ENCODE measurements around the gene FGD4.
"Not testable (repeated sequence)": the region's sequence is repeated elsewhere in the genome, so short reads cannot be mapped to it uniquely, and the experiment has no call there.

FGD4 gene

DNA sequence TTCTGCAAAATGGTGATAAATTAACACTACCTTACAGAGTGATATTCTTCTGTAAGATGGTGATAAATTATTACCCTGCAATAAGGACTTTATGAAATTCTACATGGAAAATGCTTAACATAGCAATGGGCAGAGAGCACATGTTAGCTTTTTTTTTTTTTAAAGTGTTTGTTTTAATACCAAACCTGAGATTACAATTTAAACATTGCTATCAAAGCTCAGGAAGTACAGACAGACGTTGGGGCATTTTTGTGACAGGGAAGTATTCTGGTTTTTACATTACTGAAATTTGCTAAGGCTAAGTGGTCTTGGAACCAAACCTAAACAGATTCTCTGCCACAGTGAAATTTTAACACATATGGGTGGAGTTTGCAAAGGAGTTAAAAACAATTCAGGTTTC is 133.1 kb downstream of the FGD4 start:
- no peak for DNase-seq

DNA sequence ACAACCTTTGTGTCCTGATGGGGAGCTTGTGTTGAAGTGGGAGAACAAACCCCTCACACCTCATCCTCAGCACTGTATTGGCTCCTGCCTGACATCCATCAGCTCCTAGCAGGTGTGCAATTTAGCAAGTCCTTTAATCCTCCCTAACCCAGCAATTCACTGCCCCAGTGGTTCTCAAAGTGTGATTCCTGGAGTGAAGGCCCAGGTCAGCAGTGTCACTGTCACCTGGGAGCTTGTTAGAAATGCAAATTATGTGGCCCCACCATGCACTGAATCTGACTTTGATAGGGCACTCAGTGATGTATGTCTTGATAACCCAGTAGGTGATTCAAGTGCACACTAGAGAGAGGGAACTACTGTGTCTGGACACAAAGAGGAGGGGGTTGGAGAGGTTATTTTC is 133.6 kb downstream of the FGD4 start:
- DNase-seq = no peak

DNA sequence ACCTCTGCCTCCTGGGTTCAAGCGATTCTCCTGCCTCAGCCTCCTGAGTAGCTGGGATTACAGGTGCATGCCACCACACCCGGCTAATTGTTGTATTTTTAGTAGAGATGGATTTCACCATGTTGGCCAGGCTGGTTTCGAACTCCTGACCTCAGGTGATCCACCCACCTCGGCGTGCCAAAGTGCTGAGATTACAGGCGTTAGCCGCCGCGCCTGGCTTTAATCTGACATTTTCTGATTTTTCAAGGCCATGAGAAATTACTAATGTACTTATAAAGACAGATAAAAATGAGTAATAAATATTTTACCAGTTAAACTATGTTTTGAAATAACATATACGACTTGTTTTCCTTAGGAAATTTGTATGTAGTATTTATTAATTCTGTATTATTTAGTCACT is 134.1 kb downstream of the FGD4 start:
- not testable (repeated sequence) for DNase-seq

DNA sequence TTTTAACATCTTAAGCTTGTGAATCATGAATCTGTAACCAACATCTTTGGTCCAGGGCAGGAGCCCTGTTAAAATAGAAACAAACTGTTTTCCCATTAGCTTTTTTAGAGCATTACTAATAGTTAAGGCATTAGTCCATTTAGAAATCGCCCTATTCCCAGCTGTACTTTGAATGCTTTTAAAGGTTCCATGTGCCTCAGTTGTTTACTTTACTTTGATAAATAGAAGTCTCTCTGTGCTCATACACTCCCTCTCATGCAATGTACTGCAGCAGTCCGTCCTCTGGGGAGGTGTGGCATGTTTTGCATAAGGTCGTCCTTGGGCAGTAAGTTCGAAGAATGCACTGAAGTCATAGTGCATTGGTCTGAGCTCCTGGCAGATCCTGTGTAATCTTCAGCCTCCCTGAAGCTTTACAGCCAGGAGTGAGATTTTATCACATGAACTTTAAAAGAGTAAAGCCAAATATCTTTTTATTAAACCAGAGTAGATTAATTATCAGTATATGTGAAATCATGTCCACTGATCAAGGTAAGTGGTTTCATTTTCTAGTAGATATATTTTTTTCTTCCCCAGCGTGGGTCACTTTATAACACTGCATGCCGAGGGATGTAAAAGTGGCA is 134.7 kb downstream of the FGD4 start:
- DNase-seq = no peak

DNA sequence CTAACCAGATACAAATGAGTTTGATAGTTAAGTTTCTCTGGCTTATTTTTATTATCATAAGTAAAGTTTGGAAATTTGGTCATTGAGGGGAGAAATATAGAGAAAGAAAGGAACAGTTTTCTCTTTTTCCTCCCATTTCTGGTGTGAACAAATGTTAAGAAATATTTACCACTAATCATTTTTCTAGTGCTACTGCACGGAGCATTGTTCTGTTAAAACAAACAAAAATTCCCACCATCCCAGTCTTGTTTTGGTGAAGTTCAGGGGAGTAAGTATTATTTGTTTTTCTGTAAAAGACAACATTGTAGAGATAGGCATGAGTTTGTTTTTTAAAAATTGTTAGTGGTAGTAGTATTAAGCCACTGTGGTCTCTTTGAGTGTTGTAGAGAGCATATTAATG is 135.3 kb downstream of the FGD4 start:
- no peak for DNase-seq

DNA sequence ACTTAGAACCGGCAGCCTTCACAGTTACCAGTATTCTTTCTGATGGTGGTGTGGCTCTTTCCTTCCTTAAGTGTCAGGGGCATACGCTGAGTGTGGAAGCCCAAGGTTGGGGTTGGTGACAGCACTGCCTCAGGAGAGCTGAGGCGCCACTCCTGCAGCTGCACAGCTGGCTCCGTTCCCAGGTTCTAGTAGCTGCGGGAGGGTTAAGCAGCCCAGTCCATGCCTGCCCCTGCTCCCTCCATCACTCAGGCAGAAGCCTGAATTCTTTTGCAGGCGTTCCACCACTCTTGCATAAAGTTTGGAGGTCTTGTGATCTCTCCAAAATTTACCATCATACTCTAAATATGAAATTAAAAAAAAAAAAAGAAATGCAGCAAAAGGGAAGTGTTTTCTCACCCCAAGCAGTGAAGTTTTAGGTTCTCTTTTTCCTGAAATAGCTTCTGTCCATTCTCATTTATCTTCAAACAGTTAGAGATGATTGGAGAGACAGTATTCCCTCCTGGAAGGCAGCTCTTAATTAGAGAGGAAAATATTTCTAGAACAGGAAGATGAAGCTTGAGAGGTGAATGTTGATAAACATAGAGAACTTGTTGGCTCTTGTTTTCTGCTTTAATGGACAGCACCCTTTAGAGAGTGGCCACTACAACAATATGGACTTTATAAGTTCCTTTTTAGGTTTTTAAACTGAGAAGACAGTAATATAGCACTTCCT is 136.1 kb downstream of the FGD4 start:
- no peak for DNase-seq

DNA sequence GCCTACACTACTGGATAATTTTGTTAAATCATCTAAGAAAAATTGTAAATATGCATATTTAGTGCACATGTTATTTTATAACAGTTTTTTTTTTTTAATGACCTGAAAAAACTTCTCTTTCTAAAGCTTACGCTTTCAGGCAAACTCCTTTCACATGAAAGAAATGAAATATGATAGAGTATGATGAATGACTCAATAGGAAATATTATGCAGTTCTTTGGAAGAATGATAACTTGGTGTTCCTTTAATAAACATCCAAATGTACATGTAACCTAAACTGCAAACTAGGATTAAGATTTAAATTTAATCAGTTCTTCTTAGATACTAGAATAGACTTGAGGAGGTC is 136.6 kb downstream of the FGD4 start:
- no peak for DNase-seq

DNA sequence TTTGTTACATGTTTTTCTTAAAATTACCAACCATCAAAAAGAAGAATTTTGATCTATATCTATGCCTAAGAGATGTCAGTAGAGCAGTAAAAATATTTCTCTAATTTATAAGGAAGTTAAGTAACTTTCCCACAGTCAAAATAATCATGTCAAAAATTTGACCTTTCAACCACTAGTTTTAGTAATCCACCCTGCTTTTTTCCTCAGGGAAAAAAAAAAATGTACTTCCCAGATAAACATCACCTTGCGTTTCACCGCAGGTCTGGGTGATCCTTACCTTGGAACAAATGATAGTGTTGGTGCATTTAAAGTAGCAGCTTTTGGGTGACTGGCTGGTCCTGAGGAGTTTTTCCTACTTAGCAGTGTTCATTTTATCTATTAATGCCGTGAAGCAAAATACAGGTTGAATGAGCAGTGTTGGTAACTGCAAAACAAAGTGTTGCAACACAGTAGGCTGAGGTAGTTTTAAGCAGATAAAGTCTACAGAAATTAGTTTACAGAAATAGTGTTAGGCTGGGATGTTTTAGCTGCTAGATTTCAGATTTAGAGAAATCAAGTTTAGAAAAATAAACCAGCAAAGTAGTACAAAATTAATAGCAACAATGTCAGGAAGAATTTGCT is 142.5 kb downstream of the FGD4 start:
- DNase-seq = no peak

DNA sequence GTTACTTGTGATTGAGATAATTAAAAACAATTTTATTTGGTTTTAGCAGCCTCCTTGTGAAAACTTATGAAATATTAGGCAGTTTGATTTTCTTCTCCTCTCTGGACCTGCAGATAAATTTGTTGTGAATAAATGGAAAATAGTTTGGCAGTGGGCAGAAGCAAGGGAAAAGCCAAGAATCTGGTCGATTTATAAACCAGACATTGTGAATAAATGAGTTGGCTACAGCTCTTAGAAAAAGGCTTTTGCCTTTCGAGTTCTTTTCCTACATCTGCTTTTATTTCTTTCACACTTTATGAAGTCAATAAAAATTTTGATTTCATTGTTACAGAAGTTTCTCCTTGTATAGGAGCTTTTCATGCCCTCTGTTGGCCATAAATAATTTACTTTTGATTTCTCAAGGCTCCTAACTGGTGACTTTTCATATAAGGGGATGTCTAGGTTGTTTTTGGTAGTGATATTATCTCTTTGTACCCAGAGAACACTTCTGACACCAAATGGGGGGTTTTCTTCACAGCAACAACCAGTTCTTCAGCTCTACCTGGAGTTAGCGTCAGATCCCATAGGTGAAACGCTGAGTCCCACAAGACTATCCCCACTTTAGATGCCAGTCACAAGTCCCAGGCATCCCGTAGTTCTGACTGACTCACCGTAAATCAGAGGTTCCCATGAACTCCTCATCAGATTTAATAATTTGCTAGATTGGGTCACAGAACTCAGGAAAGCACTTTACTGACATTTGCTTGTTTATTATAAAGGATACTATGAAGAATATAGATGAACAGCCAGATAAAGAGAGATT is 143.3 kb downstream of the FGD4 start:
- DNase-seq = no peak

DNA sequence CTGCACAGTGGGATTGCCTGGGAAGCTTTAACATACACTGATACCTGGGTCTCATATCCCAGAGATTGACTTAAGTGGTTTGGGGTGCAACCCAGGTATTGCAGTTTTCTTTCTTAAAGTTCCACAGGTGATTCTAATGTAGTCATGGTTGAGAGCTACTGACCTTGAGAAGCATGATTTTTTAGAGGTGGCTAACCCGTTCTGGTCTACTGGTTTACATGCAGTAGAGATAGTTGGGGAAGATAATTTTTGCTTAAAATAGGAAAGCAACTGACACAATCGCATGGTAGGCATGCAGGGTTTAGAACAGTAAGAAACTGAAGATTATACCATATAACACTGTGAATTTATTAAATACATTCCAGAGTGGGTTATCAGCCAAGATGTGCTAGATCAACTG is 145.5 kb downstream of the FGD4 start:
- no peak for DNase-seq

DNA sequence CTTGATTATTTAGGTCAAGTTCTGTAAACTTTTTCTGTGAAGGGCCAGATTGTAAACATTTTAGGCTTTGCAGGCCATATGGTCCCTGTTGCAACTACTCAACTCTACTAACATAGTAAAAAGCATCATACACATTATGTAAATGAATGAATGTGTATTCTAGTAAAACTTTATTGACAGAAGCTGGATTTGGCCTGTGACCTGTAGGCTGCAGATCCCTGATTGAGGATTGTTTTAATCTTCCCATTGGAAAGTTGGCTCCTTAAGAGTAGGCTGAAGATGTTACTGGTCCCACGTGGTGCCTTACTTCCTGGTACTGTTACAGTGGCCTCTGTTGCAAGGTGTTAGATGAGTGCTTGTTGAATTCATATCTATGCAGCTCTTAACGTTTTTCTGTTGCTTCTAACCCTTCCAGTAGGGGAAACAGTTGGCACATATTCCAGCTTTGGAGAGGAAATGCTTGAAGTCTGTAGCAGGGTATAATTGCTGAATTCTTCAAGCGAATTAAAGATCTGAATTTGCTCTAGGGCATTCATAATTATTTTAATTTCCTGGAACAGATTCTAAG is 146.1 kb downstream of the FGD4 start:
- no peak for DNase-seq

DNA sequence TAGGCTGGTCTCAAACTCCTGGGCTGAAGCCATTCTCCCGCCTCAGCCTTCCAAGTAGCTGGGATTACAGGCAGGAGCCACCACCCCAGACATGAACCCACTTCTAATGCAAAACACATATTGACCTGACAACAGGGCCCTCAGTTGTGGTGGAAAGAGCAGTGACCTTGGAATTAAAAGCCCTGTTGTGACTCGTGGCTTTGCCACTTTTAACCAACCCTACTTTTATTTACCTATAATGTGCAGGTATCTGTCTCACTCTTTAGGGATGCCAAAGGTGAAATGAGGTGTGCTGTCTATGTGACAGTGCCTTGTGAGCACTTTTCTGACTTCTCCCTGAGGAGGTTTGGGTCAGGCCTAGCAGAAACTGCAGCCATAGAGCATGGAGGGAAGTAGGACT is 146.9 kb downstream of the FGD4 start:
- no peak for DNase-seq

DNA sequence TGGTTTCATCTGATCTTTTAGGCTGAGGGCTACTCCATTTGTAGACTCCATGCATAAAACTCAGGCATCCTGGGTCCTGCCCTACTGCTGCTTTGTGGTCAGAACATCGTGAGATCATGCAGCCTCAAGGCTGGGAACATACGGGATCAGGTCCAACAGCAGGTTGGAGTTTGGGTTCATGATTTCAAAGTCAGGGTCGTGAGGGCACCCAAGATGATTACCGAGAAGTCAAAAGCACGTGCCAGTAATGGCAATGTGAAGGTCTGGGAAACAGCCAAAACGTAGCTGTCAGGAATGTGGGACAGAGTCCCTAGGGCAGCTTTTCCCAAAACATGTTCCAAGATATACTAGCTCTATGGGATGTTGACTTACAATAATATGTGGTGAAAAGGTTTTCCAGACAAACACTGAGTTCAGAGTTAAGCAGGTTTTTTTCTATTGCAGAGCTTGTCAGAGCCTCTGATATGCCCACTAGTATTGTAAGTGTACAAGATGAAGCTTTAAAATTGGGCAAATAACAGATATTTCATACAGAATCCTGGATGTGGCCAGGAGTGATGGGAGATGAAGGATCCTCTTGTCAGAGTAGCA is 149.4 kb downstream of the FGD4 start:
- no peak for DNase-seq

DNA sequence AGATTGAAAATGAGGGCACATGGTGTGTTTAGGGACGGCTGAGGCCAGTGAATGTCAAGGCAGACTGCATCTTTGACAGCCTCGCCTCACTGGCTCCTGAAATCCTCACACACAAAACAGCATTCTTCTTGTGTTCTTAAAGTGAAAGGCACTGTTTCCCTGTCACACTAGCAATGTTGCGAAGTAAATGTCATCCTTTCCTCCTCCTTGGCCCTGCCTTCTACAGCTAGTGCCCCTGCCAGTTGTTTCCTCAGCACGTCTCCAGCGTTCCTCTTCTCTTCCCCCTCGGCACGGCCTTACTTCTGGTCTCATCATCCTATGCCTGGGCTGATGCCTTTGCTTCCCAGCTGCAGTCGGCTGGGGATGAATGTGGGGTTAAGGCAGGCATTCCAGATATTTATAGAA is 150.3 kb downstream of the FGD4 start:
- no peak for DNase-seq

DNA sequence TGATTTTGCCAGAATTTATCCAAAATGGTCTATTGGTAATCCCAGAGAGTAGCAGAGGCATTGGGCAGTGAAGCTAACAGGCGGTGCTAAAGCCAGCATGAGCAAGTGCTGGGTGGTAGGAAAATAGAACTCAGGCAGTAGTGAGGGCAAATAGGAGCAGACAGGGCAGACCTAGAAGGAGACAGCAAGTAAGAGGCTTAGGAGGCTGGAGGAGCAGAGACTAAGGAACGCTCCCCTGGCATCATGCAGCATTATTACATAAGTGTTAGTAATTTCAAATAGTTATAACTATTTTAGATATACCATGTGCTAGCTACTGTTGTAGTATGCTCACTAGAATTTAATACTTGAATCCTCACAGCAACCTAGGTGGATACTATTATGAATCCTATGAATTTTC is 151.7 kb downstream of the FGD4 start:
- DNase-seq = no peak

DNA sequence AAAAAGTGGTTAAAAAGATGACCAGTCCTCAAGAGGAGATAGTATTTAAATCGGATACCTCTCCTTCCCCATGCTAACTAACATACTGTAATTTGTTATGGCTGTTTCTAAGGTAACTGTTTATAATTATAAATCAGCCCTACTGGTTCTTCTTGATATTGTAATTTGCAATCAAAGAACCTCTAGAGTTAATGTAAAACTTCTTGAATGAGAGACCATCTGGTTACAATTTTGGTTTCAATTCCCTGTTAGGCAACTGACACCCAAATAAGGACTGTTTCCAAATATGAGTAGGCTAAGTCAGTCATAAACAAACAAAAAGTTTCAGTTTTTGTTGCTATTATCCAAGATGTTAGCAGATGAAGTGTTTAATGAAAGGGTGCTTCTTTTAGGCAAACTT is 159.5 kb downstream of the FGD4 start:
- DNase-seq = no peak

DNA sequence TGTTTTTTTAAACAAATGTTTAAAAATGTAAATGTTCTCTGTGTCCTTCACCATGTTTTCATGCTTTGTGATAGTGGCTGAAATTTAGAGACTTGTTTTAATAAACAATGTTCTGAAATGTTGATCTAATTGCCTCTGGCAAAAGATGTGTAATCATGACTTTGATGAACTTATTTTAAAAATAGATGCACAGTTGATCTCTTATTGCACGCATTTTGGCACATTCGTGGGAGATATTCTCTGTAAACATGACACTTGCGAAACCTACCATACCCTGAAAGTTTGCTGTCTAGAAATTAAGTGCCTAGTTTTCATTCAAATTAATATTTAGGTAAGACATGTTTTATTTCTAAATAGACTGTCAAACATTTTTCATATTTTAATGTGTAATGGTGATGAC is 160.1 kb downstream of the FGD4 start:
- no peak for DNase-seq

DNA sequence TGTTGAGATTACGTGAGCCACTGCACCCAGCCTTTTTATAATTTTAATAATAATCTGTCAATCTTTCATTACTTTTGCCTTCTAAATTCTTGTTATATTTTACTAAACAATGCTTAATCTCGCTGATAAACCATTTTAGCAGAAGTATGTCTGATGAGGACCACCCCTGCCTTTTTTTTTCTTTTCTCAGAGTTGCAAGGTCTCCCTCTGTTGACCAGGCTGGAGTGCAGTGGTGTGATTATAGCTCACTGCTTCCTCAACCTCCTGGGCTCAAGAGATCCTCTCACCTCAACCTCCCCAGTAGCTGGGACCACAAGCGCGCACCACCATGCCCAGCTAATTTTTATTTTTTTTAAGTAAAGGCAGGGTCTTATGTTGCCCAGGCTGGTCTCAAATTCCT is 161.2 kb downstream of the FGD4 start:
- DNase-seq = no peak

DNA sequence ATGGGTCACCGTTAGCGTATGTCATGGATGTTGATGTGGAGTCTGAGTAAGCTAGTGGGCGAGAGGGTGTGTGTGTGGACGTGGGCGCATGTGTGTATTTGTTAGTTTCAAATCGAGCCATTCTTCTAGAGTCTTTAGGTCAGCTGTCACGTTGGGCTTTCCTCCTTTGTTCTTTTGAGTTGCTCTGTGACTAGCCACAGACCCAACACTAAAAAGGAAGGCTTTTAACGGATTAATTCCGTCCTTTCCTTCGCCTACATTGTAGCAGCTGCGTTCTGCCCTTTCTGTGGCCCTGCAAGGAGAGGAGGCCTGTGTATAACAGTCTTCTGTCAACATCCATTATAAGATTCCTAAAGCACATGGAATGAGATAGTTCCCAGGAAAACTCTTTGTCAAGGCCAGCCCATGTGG is 162.6 kb downstream of the FGD4 start:
- DNase-seq = no peak

DNA sequence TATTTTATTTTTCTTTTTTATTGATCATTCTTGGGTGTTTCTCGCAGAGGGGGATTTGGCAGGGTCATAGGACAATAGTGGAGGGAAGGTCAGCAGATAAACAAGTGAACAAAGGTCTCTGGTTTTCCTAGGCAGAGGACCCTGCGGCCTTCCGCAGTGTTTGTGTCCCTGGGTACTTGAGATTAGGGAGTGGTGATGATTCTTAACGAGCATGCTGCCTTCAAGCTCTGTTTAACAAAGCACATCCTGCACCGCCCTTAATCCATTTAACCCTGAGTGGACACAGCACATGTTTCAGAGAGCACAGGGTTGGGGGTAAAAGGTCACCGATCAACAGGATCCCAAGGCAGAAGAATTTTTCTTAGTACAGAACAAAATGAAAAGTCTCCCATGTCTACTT is 163.1 kb downstream of the FGD4 start:
- DNase-seq = not testable (repeated sequence)

DNA sequence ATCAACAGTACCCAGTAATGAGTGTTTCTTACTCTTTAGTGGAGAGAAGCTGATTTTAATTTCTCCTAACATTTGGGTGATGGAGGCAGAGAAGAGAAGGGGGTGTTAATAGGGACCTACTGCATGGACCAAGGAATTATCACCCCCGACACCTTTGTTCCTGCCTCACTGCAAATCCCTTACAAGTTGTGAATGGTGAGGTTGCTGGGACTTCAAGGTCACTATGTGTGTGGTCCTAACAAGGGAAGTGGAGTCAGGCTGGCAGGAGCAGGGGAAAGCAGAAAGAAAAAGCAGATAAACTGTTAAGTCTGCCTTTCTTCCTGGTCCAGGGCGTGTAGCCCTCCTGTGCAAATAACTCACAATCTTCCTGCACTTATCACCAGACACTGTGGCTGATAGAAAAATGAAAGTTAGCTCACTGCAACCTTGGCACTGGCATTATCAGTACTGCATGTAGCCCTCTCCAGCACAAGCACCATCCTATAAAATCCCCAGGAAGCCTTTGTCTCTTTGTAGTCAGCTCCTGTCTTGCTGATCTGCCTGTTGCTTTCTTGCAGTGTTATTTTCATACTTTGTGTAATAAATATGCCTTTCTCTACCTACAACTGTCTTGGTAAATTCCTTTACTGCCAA is 167.4 kb downstream of the FGD4 start:
- DNase-seq = no peak

DNA sequence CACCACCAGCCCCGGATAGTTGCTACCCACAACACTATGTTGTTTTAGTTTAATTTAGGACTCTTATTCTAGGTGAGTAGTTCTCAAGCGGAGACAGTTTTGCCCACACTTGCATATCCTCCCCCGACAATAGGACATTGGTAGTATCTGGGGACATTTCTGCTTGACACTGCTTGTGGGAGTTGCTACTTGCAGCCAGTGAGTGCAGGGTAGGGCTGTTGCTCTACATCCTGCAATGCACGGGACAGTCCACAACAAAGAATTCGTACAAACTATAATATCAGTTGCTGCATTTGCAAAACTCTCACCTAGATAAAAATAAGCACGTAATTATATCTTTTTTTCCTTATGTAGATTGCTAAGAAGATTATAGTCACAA is 167.9 kb downstream of the FGD4 start:
- no peak for DNase-seq

DNA sequence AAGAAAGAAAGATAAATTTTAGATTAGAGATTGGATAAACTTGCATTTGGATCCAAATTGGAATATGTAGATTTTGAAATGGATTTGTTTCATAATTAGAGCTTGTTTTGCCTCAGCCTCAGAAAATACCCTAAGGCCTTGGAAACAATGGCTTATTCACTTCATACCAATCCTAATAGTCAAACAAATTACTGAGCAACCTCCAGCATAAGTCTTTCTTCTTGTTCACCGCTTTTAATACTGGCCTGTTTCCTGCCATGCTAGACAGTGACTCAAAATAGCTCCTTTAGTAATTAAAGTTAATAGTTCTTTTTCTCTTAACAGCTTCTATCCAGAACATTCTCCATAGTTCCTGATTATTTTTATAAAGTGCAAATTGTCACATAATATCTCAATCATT is 168.9 kb downstream of the FGD4 start:
- no peak for DNase-seq
